ENCODE measurements around the gene KRCC1.
A peak's percentile ranks its signal among the peaks of the same experiment; 100 is the strongest.
"Not testable (repeated sequence)": the region's sequence is repeated elsewhere in the genome, so short reads cannot be mapped to it uniquely, and the experiment has no call there.

Gene KRCC1

GRCh38 chr2:88036182-88036581 lies 19.4 kb downstream of the KRCC1 start:
- DNase-seq: no peak

- no peak for DNase-seq
These were observed 23.4 kb downstream of the KRCC1 start for GRCh38 chr2:88032070-88032702.

- DNase-seq: no peak
These were observed 26.7 kb downstream of the KRCC1 start for GRCh38 chr2:88028931-88029330.

- no peak for DNase-seq
These were observed 27.7 kb downstream of the KRCC1 start for GRCh38 chr2:88027697-88028389.

- DNase-seq: no peak
These were observed 31.1 kb downstream of the KRCC1 start for GRCh38 chr2:88024509-88024908.

GRCh38 chr2:88022669-88022921 lies 33.0 kb downstream of the KRCC1 start:
- no peak for DNase-seq

- DNase-seq: no peak
These were observed 35.6 kb downstream of the KRCC1 start for GRCh38 chr2:88019985-88020384.

- no peak for DNase-seq
These were observed 36.7 kb downstream of the KRCC1 start for GRCh38 chr2:88018909-88019308.

GRCh38 chr2:88018077-88018805 lies 37.3 kb downstream of the KRCC1 start:
- not testable (repeated sequence) for DNase-seq

GRCh38 chr2:88017780-88018038 lies 37.9 kb downstream of the KRCC1 start:
- not testable (repeated sequence) for DNase-seq

- peak in 4 of 6 experiments; percentile 28 to 76 (median 42) for DNase-seq
These were observed 38.4 kb downstream of the KRCC1 start for GRCh38 chr2:88016960-88017779.

GRCh38 chr2:88016086-88016959 lies 39.3 kb downstream of the KRCC1 start, which contains the start of gene RNU2-63P:
TSS of gene RNU2-63P (minus strand) at chr2:88016547.
- peak; percentile 51 to 90 (median 78) for DNase-seq

- no peak for DNase-seq
These were observed 44.6 kb downstream of the KRCC1 start for GRCh38 chr2:88011011-88011410.

GRCh38 chr2:88010136-88010535 lies 45.4 kb downstream of the KRCC1 start:
- DNase-seq: no peak

GRCh38 chr2:88006912-88007439 lies 48.6 kb downstream of the KRCC1 start:
- no peak for DNase-seq

- DNase-seq: no peak
These were observed 49.8 kb downstream of the KRCC1 start for GRCh38 chr2:88005776-88006175.

- DNase-seq: no peak
These were observed 52.4 kb downstream of the KRCC1 start for GRCh38 chr2:88003074-88003755.

- DNase-seq: no peak
These were observed 53.2 kb downstream of the KRCC1 start for GRCh38 chr2:88002359-88002707.

GRCh38 chr2:88000474-88000873 lies 55.1 kb downstream of the KRCC1 start:
- not testable (repeated sequence) for DNase-seq

- no peak for DNase-seq
These were observed 59.0 kb downstream of the KRCC1 start for GRCh38 chr2:87996570-87996969.

GRCh38 chr2:87995756-87996155 lies 59.8 kb downstream of the KRCC1 start:
- DNase-seq: no peak

Measured in stimulated activated naive CD4-positive, alpha-beta T cell (primary cell).